CD4-positive, alpha-beta T cell treated with Interleukin-10 for 1 hour (primary cell): ENCODE data around the gene GRID2.
"Not testable (repeated sequence)": the region's sequence is repeated elsewhere in the genome, so short reads cannot be mapped to it uniquely, and the experiment has no call there.

Experiments used
- DNase-seq: peaks from one replicate; pipeline ENCODE4 v3.0.0-alpha.2; 2020

The GRID2 gene

GRCh38 chr4:92303621-92304027 lies at the start of gene GRID2:
TSS of gene GRID2 (plus strand) at chr4:92303966.
- no peak for DNase-seq

- DNase-seq: no peak
Observed at GRCh38 chr4:92253986-92254671, 49.6 kb upstream of the GRID2 start.

GRCh38 chr4:92254767-92255442 lies 48.9 kb upstream of the GRID2 start:
- DNase-seq: no peak

GRCh38 chr4:92255920-92256244 lies 47.9 kb upstream of the GRID2 start:
- no peak for DNase-seq

DNA sequence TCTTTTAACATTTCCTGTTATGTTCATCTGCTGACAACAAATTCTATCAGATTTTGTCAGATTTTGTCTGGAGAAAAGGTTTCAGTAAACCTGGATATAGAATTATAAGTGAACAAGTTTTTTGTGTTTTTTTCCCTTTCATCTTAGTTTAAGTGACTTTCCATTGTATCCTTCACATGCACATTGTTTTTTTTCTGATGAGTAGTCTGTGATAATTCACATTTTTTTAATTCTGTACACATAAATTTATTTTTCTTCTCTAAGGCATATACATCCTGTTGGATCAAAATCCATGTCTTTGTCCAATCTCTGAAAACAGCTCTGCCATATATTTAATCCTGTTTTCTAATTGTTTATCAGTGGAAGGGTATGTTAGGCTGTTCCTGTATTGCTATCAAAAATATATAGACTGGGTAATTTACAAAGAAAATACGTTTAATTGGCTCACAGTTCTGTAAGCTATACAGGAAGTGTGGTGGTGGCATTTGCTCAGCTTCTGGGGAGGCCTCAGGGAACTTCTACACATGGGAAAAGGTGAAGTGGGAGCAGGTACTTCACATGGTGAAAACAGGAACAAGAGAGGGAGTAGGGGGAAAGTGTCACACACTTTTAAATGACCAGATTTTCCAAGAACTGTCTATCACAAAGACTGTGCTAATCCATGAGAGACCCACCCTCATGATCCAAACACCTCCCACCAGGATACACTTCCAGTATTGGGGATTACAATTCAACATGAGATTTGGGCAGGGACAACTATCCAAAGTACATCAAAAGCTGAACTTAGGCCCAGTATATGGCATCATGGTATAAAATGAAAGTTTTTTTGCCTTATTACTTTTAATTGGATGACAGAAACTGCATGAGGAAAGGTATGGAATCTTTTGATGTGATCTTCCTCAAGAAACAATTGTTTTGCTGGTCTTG lies 45.6 kb upstream of the GRID2 start:
- DNase-seq: no peak

DNA sequence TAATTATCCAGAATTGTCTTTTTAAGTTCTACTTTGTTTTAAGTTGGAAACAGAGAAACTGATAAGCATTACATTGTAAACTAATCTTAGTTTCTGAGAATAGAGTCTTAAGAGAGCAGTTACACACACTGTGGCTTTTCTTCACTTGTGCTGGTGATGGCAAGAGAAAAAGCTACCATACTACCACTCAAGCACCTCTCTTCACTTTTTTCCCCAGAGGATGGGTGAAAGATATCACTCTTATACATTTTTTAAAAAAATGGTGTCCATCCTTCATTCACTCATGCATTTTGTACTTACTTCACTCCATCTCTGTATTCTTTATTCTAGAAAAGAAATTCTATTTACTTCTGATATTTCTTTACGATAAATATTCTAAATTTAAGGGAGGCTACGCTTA lies 42.5 kb upstream of the GRID2 start:
- DNase-seq: no peak

DNA sequence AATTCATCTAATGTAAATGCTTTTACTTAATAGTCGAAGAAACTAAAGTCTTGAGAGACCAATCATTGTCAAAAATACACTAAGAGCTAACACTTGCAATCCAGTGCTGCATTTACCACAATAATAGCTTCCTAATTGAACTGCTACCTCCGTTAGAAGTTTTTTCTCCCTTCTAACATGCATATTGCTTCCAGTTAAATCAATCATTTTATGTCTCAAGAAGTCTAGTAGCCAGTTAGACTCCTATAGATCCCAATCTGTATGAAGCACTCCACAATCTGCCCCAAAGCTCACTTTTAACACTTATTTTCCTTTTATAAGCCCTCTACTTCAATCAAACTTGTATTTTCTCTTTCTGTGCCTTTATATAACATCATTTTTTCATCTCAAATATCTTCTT lies 41.4 kb upstream of the GRID2 start:
- DNase-seq: no peak

DNA sequence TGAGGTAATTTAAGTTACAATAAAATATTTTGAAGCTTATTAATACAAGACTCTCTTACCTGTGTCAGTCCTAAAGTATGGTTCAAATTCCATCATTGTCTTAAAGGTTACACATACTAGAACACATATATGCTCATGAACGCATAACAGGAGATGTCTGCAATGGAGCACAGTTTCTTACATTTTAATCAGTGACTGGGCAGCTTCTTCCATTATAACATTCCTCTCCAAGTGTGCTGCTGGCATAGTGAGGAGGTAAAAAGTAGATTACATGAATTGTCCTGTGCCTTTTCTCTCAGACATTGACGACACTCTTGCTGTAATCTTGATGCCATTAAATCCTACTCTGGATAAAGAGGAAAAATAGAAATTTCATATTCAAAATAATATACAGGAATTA lies 40.8 kb upstream of the GRID2 start:
- no peak for DNase-seq

DNA sequence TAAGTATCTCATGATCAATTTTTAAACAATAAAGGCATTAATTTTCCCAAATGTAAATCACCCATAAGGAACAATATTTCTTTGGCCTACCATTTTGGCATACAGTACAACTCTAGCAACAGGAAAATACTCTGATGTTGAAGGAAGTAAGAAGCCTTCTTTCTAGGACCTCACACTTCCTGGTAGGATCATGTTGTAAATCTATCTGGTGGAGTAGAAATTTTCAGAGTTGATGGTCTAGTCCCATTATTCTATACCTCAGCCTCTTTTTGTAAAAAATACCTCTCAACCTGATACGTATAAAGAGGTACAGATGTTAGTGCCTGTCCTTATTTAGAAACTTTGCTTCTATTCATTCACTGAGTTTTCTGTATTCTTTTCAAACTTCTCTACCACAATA lies 40.2 kb upstream of the GRID2 start:
- DNase-seq: no peak

GRCh38 chr4:92264163-92264562 lies 39.6 kb upstream of the GRID2 start:
- no peak for DNase-seq

GRCh38 chr4:92265021-92265420 lies 38.7 kb upstream of the GRID2 start:
- no peak for DNase-seq

DNA sequence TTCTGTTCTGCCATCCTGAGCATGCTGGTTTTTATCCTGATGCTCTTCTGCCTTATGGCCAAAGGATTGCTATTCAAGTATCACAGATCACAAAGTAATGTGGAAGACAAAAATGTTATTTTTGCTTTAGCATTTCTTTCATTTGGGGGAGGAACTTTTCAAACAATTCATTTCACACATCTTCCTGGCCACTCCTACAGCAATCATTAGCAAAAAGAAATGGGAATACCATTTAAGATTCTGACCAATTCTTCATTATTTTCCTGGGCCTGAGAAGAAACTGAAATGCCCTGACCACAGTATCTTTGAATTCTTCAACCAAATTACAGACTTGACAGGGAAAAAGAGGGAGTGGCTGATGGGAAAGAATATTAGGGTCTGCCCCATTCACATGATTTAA lies 38.0 kb upstream of the GRID2 start:
- DNase-seq: no peak

- DNase-seq: no peak
Observed at GRCh38 chr4:92266521-92266920, 37.2 kb upstream of the GRID2 start.

DNA sequence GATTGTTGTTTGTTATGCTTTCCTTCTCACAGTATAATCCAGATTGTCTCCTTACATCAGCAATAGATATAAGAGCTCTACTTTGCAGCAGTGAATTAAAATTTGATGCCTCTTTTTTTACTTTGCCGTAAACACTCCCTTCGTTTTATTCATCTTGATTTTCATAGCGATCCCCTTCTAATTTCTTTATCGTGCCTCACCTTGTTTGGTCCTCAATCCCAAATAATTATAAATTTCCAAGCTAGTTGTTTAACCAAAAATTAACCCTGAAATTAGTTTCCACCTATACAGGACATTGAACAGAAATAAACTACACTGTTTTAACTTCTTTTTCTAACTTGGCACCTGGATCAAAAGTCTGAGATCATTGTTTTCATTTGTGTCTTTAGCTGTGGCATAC lies 35.1 kb upstream of the GRID2 start:
- DNase-seq: no peak

DNA sequence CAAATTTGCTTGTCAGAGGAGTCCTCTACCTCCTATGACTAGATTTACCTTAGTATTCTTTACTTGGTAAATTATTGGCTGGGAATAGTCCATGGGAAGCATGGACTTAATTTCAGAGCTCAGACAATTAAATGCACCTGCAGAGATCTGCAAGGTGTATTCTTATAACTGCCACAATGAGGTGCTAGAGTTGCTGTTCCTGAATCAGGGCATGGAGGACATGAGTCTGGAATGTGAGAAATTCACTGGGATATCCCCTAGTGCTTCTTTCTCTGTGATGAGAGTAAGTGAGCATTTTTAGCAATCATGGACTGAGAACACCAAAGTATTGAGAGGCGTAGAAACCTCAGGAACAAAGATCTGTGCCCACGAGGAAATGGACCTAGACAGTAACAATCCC lies 32.9 kb upstream of the GRID2 start:
- DNase-seq: no peak

DNA sequence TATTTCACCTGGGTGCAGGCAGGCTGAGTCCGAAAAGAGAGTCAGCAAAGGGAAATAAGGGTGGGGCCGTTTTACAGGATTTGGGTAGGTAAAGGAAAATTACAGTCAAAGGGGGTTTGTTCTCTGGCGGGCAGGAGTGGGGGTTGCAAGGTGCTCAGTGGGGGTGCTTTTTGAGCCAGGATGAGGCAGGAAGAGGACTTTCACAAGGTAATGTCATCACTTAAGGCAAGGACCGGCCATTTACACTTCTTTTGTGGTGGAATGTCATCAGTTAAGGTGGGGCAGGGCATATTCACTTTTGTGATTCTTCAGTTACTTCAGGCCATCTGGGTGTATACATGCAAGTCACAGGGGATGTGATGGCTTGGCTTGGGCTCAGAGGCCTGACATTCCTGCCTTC lies 32.2 kb upstream of the GRID2 start:
- not testable (repeated sequence) for DNase-seq

DNA sequence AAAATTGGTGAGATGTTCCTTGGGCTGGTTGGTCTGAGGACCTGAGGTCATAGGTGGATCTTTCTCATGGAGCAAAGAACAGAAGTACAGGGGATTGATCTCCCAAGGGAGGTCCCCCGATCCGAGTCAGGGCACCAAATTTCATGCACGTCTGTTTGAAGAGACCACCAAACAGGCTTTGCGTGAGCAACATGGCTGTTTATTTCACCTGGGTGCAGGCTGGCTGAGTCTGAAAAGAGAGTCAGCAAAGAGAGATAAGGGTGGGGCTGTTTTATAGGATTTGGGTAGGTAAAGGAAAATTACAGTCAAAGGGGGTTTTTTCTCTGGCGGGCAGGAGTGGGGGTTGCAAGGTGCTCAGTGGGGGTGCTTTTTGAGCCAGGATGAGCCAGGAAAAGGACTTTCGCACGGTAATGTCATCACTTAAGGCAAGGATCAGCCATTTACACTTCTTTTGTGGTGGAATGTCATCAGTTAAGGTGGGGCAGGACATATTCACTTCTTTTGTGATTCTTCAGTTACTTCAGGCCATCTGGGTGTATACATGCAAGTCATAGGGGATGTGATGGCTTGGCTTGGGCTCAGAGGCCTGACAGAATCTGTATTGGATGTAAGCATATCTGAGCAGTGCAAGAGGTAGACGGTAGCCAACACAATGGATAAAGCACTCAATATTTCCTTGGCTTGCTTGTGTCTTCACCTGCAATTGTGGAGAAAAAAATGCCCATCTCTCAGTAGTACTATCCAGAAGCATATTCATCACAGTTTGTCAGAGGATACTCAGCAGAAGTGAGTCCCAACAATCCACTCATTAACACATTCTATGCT lies 26.5 kb upstream of the GRID2 start:
- not testable (repeated sequence) for DNase-seq

GRCh38 chr4:92279296-92279695 lies 24.5 kb upstream of the GRID2 start:
- no peak for DNase-seq

DNA sequence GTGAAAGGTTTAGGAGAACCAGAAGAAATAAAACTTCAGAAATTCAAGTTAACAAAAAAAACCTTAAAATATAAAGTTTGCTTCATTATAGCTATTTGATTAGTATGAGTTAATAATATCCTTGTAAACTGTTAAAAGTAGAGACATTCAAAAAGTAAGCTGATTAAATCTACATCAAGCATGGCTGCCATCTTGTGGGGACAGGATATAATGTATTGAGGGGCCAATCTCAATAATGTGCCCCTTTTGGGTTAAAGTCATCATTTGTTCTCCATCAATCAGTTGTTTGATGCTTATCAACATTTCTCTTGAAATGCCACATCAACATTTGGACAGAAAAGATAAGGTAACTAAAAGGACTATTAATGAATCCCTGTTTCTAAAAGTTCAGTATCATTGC lies 4.6 kb upstream of the GRID2 start:
- no peak for DNase-seq

- no peak for DNase-seq
Observed at GRCh38 chr4:92304121-92304520, 355 bp downstream of the GRID2 start.

DNA sequence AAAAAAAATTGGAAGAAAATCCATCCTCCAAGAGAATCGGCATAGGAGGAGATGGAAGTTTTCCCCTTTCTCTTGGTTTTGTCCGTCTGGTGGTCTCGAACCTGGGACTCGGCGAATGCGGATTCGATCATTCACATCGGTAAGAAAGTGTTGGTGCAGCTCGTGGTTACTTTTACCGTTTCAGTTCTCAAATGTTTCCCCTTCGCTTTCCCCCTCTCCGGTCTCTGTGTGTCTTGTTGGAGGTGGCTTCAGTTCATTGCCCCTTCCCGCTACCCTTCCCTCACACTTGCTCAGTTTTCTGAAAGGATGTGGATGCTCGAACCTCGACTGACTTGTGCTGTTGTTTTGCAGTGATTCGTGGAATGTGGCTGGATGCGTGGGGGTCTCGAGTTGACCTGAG lies 840 bp downstream of the GRID2 start:
- DNase-seq: no peak

GRCh38 chr4:92305148-92305877 lies 1.5 kb downstream of the GRID2 start:
- DNase-seq: no peak
